Stimulated activated CD8-positive, alpha-beta memory T cell treated with anti-CD3 and anti-CD28 coated beads, Interleukin-12 subunit alpha, Interleukin-12 subunit beta, amount 100 ng/mL, for 1 hour (primary cell): Measurements from ENCODE around the gene PRTN3.
A peak's percentile ranks its signal among the peaks of the same experiment; 100 is the strongest.

Experiments
- DNase-seq: peaks from one replicate; pipeline ENCODE4 v3.0.0-alpha.2; 2020; ENCODE audit warnings: low read depth

PRTN3 gene

GRCh38 chr19:840519-841206 lies at the start of gene PRTN3:
Gene PRTN3 (plus strand): TSS chr19:840999. CDS start chr19:841009, 10 bp downstream.
- no peak for DNase-seq

GRCh38 chr19:791007-791566 lies 49.7 kb upstream of the PRTN3 start:
- DNase-seq = no peak

GRCh38 chr19:791567-792305 lies 49.1 kb upstream of the PRTN3 start:
- DNase-seq = no peak

- DNase-seq = no peak
These were observed 48.4 kb upstream of the PRTN3 start for GRCh38 chr19:792306-792885.

GRCh38 chr19:793806-794205 lies 47.0 kb upstream of the PRTN3 start:
- no peak for DNase-seq

GRCh38 chr19:795073-795611 lies 45.7 kb upstream of the PRTN3 start:
- DNase-seq = no peak

GRCh38 chr19:795691-796581 lies 44.9 kb upstream of the PRTN3 start:
- no peak for DNase-seq

GRCh38 chr19:796692-797527 lies 43.9 kb upstream of the PRTN3 start, which contains the start of gene PTBP1:
Gene PTBP1 (plus strand): TSS chr19:797452. CDS start chr19:797498, 46 bp downstream.
- peak; percentile 99 for DNase-seq

- DNase-seq = peak; percentile 76
These were observed 43.0 kb upstream of the PRTN3 start for GRCh38 chr19:797528-798414.

- DNase-seq = no peak
These were observed 42.3 kb upstream of the PRTN3 start for GRCh38 chr19:798415-799075.

GRCh38 chr19:799076-799881 lies 41.5 kb upstream of the PRTN3 start:
- no peak for DNase-seq

GRCh38 chr19:800360-801029 lies 40.3 kb upstream of the PRTN3 start:
- no peak for DNase-seq

- DNase-seq = no peak
These were observed 39.6 kb upstream of the PRTN3 start for GRCh38 chr19:801030-801860.

- DNase-seq = no peak
These were observed 38.8 kb upstream of the PRTN3 start for GRCh38 chr19:801861-802497.

GRCh38 chr19:802498-803098 lies 38.2 kb upstream of the PRTN3 start:
- DNase-seq = no peak

- DNase-seq = no peak
These were observed 37.7 kb upstream of the PRTN3 start for GRCh38 chr19:803099-803561.
